ENCODE data around the gene IL1RAPL1. TPM values are rescaled to one million over a fixed set of nuclear protein-coding genes. Genes with fewer than 3 reads are reported as not detected.

The IL1RAPL1 gene
- total RNA-seq, 1 donor from 2014 or later, result 4.7 TPM

DNA sequence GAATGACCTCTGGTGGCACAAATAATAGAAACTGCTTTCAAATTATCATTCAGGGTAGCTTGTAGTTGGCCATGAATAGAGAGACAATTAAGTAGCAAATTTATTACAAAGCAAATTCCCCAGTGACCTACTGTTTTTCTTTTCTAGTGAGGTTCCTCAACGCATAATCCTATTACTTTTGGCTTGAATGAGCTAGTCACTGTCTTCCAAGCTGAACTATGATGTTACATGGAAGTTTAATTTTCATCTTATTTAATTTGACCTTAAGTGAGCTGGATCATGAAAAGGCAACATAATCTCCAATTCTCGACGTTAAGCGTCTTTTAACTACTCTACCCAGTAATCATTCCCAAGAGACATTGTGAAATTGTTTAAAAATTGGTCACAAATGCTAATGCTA, 1280.7 kb downstream of the IL1RAPL1 start:
- DNase-seq, result no peak
- intact Hi-C loops (cut with micrococcal nuclease), result no loop called here
- ATAC-seq, result no peak

DNA sequence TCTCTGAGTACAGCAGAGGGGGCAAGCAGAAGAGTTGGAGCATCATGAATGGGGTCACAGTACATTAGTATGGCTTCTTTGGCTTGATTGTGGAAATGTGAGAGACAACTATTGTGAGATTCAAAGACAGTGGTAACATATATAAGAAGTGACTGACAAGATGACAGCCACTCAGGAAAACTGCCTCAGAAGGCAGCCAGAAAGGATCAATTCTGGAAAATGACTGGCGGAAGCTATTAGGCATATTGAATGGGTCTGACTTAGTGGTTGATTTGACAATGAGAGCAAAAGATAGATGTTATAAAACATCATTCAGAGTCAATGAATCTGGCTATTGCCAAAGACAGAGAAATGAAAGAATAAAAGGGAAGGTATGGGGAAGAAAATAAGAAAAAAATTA, 1282.6 kb downstream of the IL1RAPL1 start:
- ATAC-seq (no peak), DNase-seq (no peak)
- intact Hi-C loops (cut with micrococcal nuclease), result loop anchor here (10.0 kb wide), 1 partner anchor 255 kb away; no protein-coding TSS in a partner anchor

GRCh38 chrX:29870608-29871007, 1283.4 kb downstream of the IL1RAPL1 start:
- no peak for DNase-seq
- ATAC-seq, result no peak
- intact Hi-C loops (cut with micrococcal nuclease), result loop anchor here (10.0 kb wide), 1 partner anchor 256 kb away; no protein-coding TSS in a partner anchor

GRCh38 chrX:29872831-29873230, 1285.6 kb downstream of the IL1RAPL1 start:
- ATAC-seq (no peak), DNase-seq (no peak)
- intact Hi-C loops (cut with micrococcal nuclease), result loop anchor here (10.0 kb wide), 1 partner anchor 258 kb away; no protein-coding TSS in a partner anchor

DNA sequence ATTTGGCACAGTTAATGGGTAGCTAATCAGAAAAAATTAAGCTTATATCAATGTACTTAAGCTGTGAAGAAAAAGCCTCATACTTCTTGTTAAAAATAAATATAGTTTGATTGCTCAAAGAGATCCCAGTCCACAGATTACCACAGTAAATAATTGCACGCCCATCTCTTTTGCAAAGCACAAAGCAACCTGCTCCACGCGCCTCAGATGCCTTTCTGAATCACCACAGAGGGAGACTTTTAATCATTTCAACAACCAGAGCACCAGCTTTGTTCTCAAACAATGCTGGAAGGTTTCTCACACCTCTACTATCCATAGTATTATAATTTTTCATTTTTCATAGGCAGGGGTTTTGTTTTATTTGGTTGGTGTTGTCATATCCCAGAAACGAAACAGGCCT, 1289.5 kb downstream of the IL1RAPL1 start:
- DNase-seq (no peak), ATAC-seq (no peak)
- intact Hi-C loops (cut with micrococcal nuclease), result loop anchor here (10.0 kb wide), 1 partner anchor 262 kb away; no protein-coding TSS in a partner anchor

GRCh38 chrX:29880977-29881376, 1293.7 kb downstream of the IL1RAPL1 start:
- ATAC-seq, result no peak
- DNase-seq, result no peak
- intact Hi-C loops (cut with micrococcal nuclease), result no loop called here

- DNase-seq (no peak), ATAC-seq (no peak)
- intact Hi-C loops (cut with micrococcal nuclease), result no loop called here
Measured at GRCh38 chrX:29890004-29890403, 1302.8 kb downstream of the IL1RAPL1 start.

DNA sequence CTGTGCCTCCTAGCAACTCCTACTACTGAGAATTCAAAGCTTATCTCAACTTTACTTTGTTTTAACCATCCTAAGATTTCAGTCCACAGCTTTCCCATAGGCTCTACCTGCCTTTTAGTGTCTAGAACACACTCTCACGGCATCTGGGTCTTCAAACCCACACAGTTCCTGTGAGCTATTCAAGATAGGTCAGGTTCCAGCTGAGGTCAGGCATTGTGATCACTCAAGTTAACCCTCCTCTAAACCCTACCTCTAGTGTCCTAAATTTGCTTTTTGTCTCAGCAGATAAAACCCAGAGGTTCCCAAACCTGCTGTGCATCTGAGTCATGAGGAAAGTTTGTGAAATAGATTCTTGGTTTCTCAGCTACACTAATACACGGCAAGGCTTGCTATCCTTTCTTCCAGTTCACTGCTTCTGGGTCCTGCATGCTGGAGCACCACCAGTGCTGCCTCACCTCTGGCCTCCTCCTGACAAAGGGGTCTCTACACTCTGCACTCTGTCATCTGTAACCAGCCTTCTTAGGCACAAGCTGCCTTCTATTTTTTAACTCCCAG, 1303.5 kb downstream of the IL1RAPL1 start:
- DNase-seq (no peak), ATAC-seq (no peak)
- intact Hi-C loops (cut with micrococcal nuclease), result no loop called here

- intact Hi-C loops (cut with micrococcal nuclease), result no loop called here
- no peak for ATAC-seq
Measured at GRCh38 chrX:29902004-29902403, 1314.8 kb downstream of the IL1RAPL1 start.

GRCh38 chrX:29903360-29903759, 1316.1 kb downstream of the IL1RAPL1 start:
- intact Hi-C loops (cut with micrococcal nuclease), result no loop called here
- DNase-seq, result no peak
- ATAC-seq, result no peak

More at GRCh38 chrX:29902004-29902403, 1314.8 kb downstream of the IL1RAPL1 start:
- DNase-seq, result no peak

GRCh38 chrX:29911673-29912072, 1324.4 kb downstream of the IL1RAPL1 start:
- ATAC-seq, result no peak

GRCh38 chrX:29913647-29914046, 1326.4 kb downstream of the IL1RAPL1 start:
- ATAC-seq (no peak), DNase-seq (no peak)
- intact Hi-C loops (cut with micrococcal nuclease), result no loop called here

More at GRCh38 chrX:29911673-29912072, 1324.4 kb downstream of the IL1RAPL1 start:
- no peak for DNase-seq
- intact Hi-C loops (cut with micrococcal nuclease), result no loop called here

DNA sequence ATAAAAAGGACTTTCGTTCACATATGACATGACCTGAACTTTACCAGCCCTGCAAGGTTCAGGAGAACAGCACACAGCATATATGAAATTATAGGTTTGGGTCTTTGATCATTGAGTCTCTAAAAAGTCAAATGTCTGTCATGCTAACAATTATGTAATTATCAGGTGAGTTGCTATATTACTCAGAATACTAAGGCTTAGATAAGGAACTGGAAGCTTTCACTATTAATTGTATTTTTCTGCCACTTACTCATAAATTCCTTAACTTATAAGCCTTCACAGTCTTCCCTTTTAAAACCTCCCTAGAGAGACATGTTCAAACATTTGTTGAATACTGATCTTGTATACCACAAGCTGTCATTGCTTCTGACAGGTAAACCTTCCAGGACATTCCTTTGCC, 1335.4 kb downstream of the IL1RAPL1 start:
- no peak for DNase-seq
- ATAC-seq, result no peak
- intact Hi-C loops (cut with micrococcal nuclease), result no loop called here

- intact Hi-C loops (cut with micrococcal nuclease), result no loop called here
- DNase-seq, result no peak
- no peak for ATAC-seq
Measured at GRCh38 chrX:29926056-29926455, 1338.8 kb downstream of the IL1RAPL1 start.

- DNase-seq (no peak), ATAC-seq (peak; percentile 36)
- intact Hi-C loops (cut with micrococcal nuclease), result no loop called here
Measured at GRCh38 chrX:29926659-29927058, 1339.4 kb downstream of the IL1RAPL1 start.

DNA sequence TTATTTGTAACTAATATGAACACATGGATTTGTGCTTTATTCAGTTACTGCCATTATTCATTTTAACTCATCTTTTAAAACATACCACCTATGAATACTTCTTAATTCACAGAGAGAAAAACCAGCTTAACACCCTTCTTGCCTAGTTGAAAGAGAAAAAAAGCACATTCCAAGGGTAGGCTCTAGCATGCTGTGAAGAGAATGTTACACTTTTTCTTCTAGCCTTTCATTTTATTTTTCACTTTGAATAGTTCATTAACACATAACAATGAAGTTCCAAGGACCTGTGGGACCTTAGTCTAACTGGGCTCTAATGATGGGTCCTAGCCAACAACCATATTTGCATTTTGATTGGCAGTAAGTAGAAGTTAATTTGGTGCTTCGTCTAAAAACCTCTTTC, 1348.2 kb downstream of the IL1RAPL1 start:
- intact Hi-C loops (cut with micrococcal nuclease), result no loop called here
- ATAC-seq, result no peak

GRCh38 chrX:29940750-29941149, 1353.5 kb downstream of the IL1RAPL1 start:
- intact Hi-C loops (cut with micrococcal nuclease), result no loop called here
- ATAC-seq (no peak), DNase-seq (no peak)

More for the DNA sequence above, 1348.2 kb downstream of the IL1RAPL1 start:
- no peak for DNase-seq

GRCh38 chrX:29941287-29941686, 1354.0 kb downstream of the IL1RAPL1 start:
- intact Hi-C loops (cut with micrococcal nuclease), result no loop called here
- DNase-seq (no peak), ATAC-seq (no peak)

GRCh38 chrX:29947225-29947624, 1360.0 kb downstream of the IL1RAPL1 start:
- ATAC-seq (no peak), DNase-seq (no peak)
- intact Hi-C loops (cut with micrococcal nuclease), result no loop called here

DNA sequence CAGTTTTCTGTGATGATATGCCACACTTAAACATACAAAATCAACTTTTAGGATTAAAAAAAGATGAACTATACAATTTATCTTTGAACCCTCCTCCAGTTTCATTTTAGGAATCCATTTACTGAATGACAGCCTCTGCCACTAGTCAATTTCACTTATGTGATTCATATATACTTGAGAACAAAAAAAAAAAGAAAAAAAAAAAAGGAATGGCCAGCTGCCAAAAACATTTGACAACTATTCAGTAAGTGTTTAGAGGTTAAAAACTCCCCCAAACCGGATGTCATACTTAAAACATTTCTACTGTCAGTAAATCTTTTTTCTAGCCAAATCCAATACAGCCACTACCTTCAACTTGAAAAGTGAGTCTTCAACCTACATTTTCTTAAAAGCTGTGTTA, 1361.4 kb downstream of the IL1RAPL1 start:
- DNase-seq, result no peak
- ATAC-seq, result no peak
- intact Hi-C loops (cut with micrococcal nuclease), result no loop called here

DNA sequence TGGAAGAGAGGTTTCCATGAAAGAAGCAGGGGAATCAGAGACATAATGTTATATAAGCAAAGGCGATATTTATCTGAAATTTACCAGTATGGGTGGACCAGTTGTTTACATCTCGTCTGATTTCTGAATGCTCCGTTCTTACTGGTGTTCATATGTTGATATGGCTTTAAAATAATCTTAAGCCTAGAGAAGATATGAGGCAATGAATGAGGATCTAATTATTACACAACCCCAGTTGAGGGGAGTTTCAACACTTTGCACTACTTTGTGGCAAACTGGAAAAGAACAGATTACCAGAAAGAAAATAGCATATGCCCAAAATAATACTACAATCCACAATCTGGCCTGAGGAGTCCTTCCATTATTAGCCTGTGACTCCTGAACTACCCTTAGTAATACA, 1364.8 kb downstream of the IL1RAPL1 start:
- DNase-seq, result no peak
- ATAC-seq, result no peak
- intact Hi-C loops (cut with micrococcal nuclease), result no loop called here

All from left ventricle myocardium superior (tissue), 1 donor.